Psoas muscle (tissue), 8 donors: ENCODE data around the gene TMEM63A. TPM values are rescaled to one million over a fixed set of nuclear protein-coding genes. Genes with fewer than 3 reads are reported as not detected.

Experiments used
- ATAC-seq, 4 donors: fragments of 200-7000 bp; cut with Tn5 transposase; one replicate each; pipeline ENCODE4 v1.9.1; 2020; ENCODE audit warnings: moderate library complexity in 3 of 4, mild to moderate bottlenecking in 2 of 4
- DNase-seq, 2 donors: peaks; one replicate each; pipeline ENCODE4 v3.0.0-alpha.2; 2020
- H3K27ac ChIP-seq: fragments of 200-600 bp; one replicate; pipeline ENCODE4 v1.8.0; 2022
- H3K27me3 ChIP-seq, 3 donors: fragments of 200-600 bp in 1 of 3; one replicate each; pipeline versions ENCODE4 v1.6.1 to v1.8.0; 2013 to 2022; ENCODE audit warnings: low read length in 2 of 3, mild to moderate bottlenecking in 2 of 3, moderate library complexity in 1 of 3; ENCODE audit not compliant: insufficient read depth in 3 of 3
- H3K36me3 ChIP-seq, 2 donors: fragments of 200-600 bp in 1 of 2; one replicate each; pipeline versions ENCODE4 v1.6.1 to v1.8.0; 2013 to 2022; ENCODE audit warnings: low read depth in 1 of 2, mild to moderate bottlenecking in 1 of 2, moderate library complexity in 1 of 2; ENCODE audit not compliant: insufficient read depth in 1 of 2
- H3K4me1 ChIP-seq: fragments of 200-600 bp; one replicate; pipeline ENCODE4 v1.8.0; 2022
- H3K4me3 ChIP-seq: fragments of 200-600 bp; one replicate; pipeline ENCODE4 v1.8.0; 2022; ENCODE audit warnings: mild to moderate bottlenecking
- H3K9me3 ChIP-seq: fragments of 200-600 bp; one replicate; pipeline ENCODE4 v1.8.0; 2022
- CTCF ChIP-seq: fragments of 200-600 bp; IDR thresholded peaks from one replicate; pipeline ENCODE4 v1.8.0; 2022; ENCODE audit warnings: antibody characterized with exemption
- WGBS, 3 donors: extraction: QIAGEN DNeasy Blood & Tissue Kit; methylation state at CpG; one replicate each; pipeline versions ENCODE4 v1.1.6 to v1.1.7; 2013; 5-methylcytosine and 5-hydroxymethylcytosine counted together
- intact Hi-C, 2 donors: fragments of 100-400 bp; cut with DNase I; formaldehyde crosslinking; loops; one replicate each; pipeline versions ENCODE4 v1.11.0 to v1.14.2; 2022
- polyA plus RNA-seq, 3 donors: library from polyadenylated mRNA; stranded (reverse); fragments of 200-250 nt; gene quantifications; one replicate each; pipeline ENCODE4 v1.2.3, GENCODE V29; 2013
- total RNA-seq, 4 donors: library from RNA; stranded (reverse); fragmentation: NEBNext Ultra II Directional in 2 of 4; extraction: Animal tissue kit (Norgen Biotek cat#: 25700) in 2 of 4; gene quantifications; one replicate each; pipeline versions ENCODE4 v1.2.1 to v1.2.4, GENCODE V29; 2021 to 2023
- donor health status: healthy with polysubstance abuse.
- donor health status: DM: no; HTN: no; CAD: no; lungs with moderate emphysema.
- donor health status: Bipolar disorder and iron deficiency.
- donor health status: healthy.
- donor health status: DM: yes; HTN: yes; CAD: no.
- donor health status: DM: no; HTN: no; CAD: no.
- donor health status: DM: no; HTN: no; CAD: no.
- donor health status: DM: yes; HTN: yes; CAD: no.

TMEM63A gene
- total and polyA plus RNA-seq, 7 donors = 7.1 to 17.9 (median 14.2) TPM

- TF ChIP-seq CTCF = peak; percentile 88
- no peaks in the 10 kb centered on the region for H3K27me3 ChIP-seq
- peak; percentile 70 to 84 for DNase-seq
- peak; percentile 85 to 96 (median 88) for ATAC-seq
- no peaks in the 10 kb centered on the region for H3K9me3 ChIP-seq
- intact Hi-C loops = loop anchor here in 1 of 2 donors (1.0 to 5.0 kb wide), 4 partner anchors 34 to 436 kb away; no protein-coding TSS in a partner anchor
- no peaks in the 10 kb centered on the region for H3K4me1 ChIP-seq
- H3K4me3 ChIP-seq = peak overlapping the region; percentile 31
- peaks cover 0 to 28% of the 10 kb centered on the region in 2 donors for H3K36me3 ChIP-seq
- H3K27ac ChIP-seq = no peak overlapping the region
- WGBS, 3 donors = 33 to 38% (median 36%) methylated on average over 52 to 53 of the region's 53 CpGs
Observed at GRCh38 chr1:225911191-225912130, 29.3 kb upstream of the TMEM63A start.

- DNase-seq (no peak), ATAC-seq (no peak)
- H3K36me3 ChIP-seq = peaks cover 0 to 9% of the 10 kb centered on the region in 2 donors
- no peaks in the 10 kb centered on the region for H3K27me3 ChIP-seq
- H3K4me1 ChIP-seq = no peaks in the 10 kb centered on the region
- H3K27ac ChIP-seq = no peak overlapping the region
- H3K9me3 ChIP-seq = no peaks in the 10 kb centered on the region
- WGBS, 3 donors = 95 to 100% (median 98%) methylated on average over 1 of the region's 1 CpG
- intact Hi-C loops = no loop called here
- no peak overlapping the region for H3K4me3 ChIP-seq
- no peak for TF ChIP-seq CTCF
Observed at GRCh38 chr1:225909477-225909876, 27.3 kb upstream of the TMEM63A start.

GRCh38 chr1:225908773-225909172 is 26.6 kb upstream of the TMEM63A start:
- H3K36me3 ChIP-seq = peaks cover 0 to 1% of the 10 kb centered on the region in 2 donors
- H3K4me3 ChIP-seq = no peak overlapping the region
- WGBS, 3 donors = 72 to 76% (median 74%) methylated on average over 2 of the region's 2 CpGs
- no peaks in the 10 kb centered on the region for H3K27me3 ChIP-seq
- H3K4me1 ChIP-seq = no peaks in the 10 kb centered on the region
- H3K27ac ChIP-seq = no peak overlapping the region
- DNase-seq (no peak), ATAC-seq (no peak)
- intact Hi-C loops = no loop called here
- no peaks in the 10 kb centered on the region for H3K9me3 ChIP-seq
- no peak for TF ChIP-seq CTCF

- ATAC-seq (no peak), DNase-seq (no peak)
- H3K36me3 ChIP-seq = no peaks in the 10 kb centered on the region
- no peak overlapping the region for H3K4me3 ChIP-seq
- no peaks in the 10 kb centered on the region for H3K27me3 ChIP-seq
- H3K27ac ChIP-seq = no peak overlapping the region
- no peaks in the 10 kb centered on the region for H3K9me3 ChIP-seq
- no peak for TF ChIP-seq CTCF
- 66 to 80% (median 76%) methylated on average over 5 of the region's 5 CpGs for WGBS, 3 donors
- no peaks in the 10 kb centered on the region for H3K4me1 ChIP-seq
- intact Hi-C loops = no loop called here
Observed at GRCh38 chr1:225908013-225908640, 25.9 kb upstream of the TMEM63A start.
